Panc1 (cell line): ENCODE measurements around the gene TPRX1. TPM values are rescaled to one million over a fixed set of nuclear protein-coding genes. Genes with fewer than 3 reads are reported as not detected.

Experiments
- ATAC-seq: fragments of 200-7000 bp; cut with Tn5 transposase; 2 replicates; pipeline ENCODE4 v1.9.1; 2020; ENCODE audit warnings: mild to moderate bottlenecking, moderate library complexity
- BruUV-seq: library from RNA; stranded (reverse); fragments of 400-500 nt; replicated peaks from 2 replicates; lab custom pipeline; 2021; lab: Mats Ljungman, UMichigan
- CTCF ChIA-PET: fragments of 300-600 bp; sonication (Branson Sonifier 250); formaldehyde crosslinking; loops from one replicate; lab custom pipeline; 2022; ENCODE audit warnings: antibody characterized with exemption; lab: Charles Lee
- POLR2A ChIA-PET: fragments of 300-600 bp; sonication (Branson Sonifier 250); formaldehyde crosslinking; loops from one replicate; lab custom pipeline; 2022; ENCODE audit warnings: antibody characterized with exemption; lab: Charles Lee
- DNase-seq: peaks from one replicate; pipeline ENCODE4 v3.0.0-alpha.2; 2010; ENCODE audit warnings: low read depth, low spot score
- H3K27ac ChIP-seq: 2 replicates; pipeline ENCODE4 v1.5.1; 2011; ENCODE audit warnings: mild to moderate bottlenecking, low read length, inconsistent platforms
- H3K27me3 ChIP-seq: fragments of 200-500 bp; sonication (Bioruptor generic); 2 replicates; pipeline ENCODE4 v1.6.0; 2014; ENCODE audit warnings: low read length, inconsistent platforms; ENCODE audit not compliant: control insufficient read depth, insufficient read depth
- H3K36me3 ChIP-seq: fragments of 200-500 bp; sonication (Bioruptor generic); 2 replicates; pipeline ENCODE4 v1.5.1; 2014; ENCODE audit warnings: inconsistent platforms, mild to moderate bottlenecking, low read length, moderate library complexity; ENCODE audit not compliant: control insufficient read depth, insufficient read depth
- H3K4me1 ChIP-seq: 2 replicates; pipeline ENCODE4 v1.5.1; 2011; ENCODE audit warnings: inconsistent platforms, mild to moderate bottlenecking, low read length, moderate library complexity; ENCODE audit not compliant: control insufficient read depth, insufficient read depth
- H3K4me3 ChIP-seq, 2 experiments: 2 replicates each; pipeline ENCODE4 v1.5.1; 2011 to 2012; ENCODE audit warnings: low read depth in 2 of 2, low read length in 2 of 2, mild to moderate bottlenecking in 2 of 2, inconsistent platforms in 1 of 2, moderate library complexity in 1 of 2
- H3K9me3 ChIP-seq: fragments of 200-500 bp; sonication (Bioruptor generic); 2 replicates; pipeline ENCODE4 v1.5.1; 2014; ENCODE audit warnings: low read depth, mild to moderate bottlenecking, inconsistent platforms, low read length, moderate library complexity; ENCODE audit not compliant: control insufficient read depth, insufficient read depth
- POLR2AphosphoS5 ChIP-seq: IDR thresholded peaks from 2 replicates; pipeline ENCODE4 v1.6.1; 2012; ENCODE audit warnings: mild to moderate bottlenecking, low read depth, low read length, moderate library complexity
- SIN3A ChIP-seq: IDR thresholded peaks from 2 replicates; pipeline ENCODE4 v1.6.1; 2012; ENCODE audit warnings: low read depth, mild to moderate bottlenecking, low read length, moderate library complexity, borderline replicate concordance; ENCODE audit not compliant: insufficient read depth
- TCF7L2 ChIP-seq: IDR thresholded peaks from 2 replicates; pipeline ENCODE4 v1.6.1; 2011; ENCODE audit warnings: mild to moderate bottlenecking, low read depth, low read length, inconsistent platforms
- in situ Hi-C: cut with HindIII; loops from 2 replicates; pipeline ENCODE4 v1.10.0; 2016; ENCODE audit warnings: low sequenced_read_pairs, low pct_unique_long_range_greater_than_20kb
- intact Hi-C: fragments of 100-400 bp; cut with micrococcal nuclease; formaldehyde crosslinking; loops from one replicate; pipeline ENCODE4 v1.10.0; 2022; ENCODE audit not compliant: unreplicated experiment
- total RNA-seq: library from RNA; stranded (reverse); gene quantifications from one replicate; pipeline ENCODE4 v1.2.1, GENCODE V29; 2021; ENCODE audit not compliant: unreplicated experiment
- TF ChIP-seq, protein P1 (sequence below), 2 experiments: IDR thresholded peaks; 2 replicates each; pipeline ENCODE4 v1.6.1; 2011 to 2012; ENCODE audit warnings: low read depth in 2 of 2, control low read depth in 1 of 2, low read length in 1 of 2, mild to moderate bottlenecking in 1 of 2, moderate library complexity in 1 of 2; ENCODE audit not compliant: insufficient read depth in 1 of 2
- TF ChIP-seq, protein P2 (sequence below): fragments of 450-650 bp; IDR thresholded peaks from 2 replicates; pipeline ENCODE4 v1.5.1; 2017; ENCODE audit warnings: mild to moderate bottlenecking

The TPRX1 gene
- total RNA-seq, 1 experiment from 2014 or later: not detected

DNA sequence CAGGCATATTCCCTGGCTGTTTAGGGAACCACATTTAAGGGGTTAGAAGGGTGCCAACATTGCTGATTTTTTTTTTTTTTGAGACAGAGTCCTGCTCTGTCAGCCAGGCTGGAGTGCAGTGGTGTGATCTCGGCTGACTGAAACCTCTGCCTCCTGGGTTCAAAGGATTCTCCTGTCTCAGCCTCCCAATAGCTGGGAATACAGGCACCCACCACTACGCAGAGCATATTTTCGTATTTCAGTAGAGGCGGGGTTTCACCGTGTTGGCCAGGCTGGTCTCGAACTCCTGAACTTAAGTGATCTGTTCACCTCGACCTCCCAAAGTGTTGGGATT, 9.6 kb upstream of the TPRX1 start:
- Histone ChIP-seq H3K4me1 (no peaks in the 10 kb centered on the region), H3K27ac (no peak overlapping the region), H3K9me3 (no peaks in the 10 kb centered on the region), H3K27me3 (no peaks in the 10 kb centered on the region), H3K4me3 (no peak overlapping the region), H3K36me3 (no peaks in the 10 kb centered on the region)
- DNase-seq (no peak), ATAC-seq (no peak)
- ChIA-PET POLR2A (no interaction called here), CTCF (interaction anchor here (0.7 to 1.2 kb wide), 2 partner anchors 30 to 50 kb away, joined by 3 to 10 read pairs; no protein-coding TSS in a partner anchor)
- TF ChIP-seq, protein P1, sequence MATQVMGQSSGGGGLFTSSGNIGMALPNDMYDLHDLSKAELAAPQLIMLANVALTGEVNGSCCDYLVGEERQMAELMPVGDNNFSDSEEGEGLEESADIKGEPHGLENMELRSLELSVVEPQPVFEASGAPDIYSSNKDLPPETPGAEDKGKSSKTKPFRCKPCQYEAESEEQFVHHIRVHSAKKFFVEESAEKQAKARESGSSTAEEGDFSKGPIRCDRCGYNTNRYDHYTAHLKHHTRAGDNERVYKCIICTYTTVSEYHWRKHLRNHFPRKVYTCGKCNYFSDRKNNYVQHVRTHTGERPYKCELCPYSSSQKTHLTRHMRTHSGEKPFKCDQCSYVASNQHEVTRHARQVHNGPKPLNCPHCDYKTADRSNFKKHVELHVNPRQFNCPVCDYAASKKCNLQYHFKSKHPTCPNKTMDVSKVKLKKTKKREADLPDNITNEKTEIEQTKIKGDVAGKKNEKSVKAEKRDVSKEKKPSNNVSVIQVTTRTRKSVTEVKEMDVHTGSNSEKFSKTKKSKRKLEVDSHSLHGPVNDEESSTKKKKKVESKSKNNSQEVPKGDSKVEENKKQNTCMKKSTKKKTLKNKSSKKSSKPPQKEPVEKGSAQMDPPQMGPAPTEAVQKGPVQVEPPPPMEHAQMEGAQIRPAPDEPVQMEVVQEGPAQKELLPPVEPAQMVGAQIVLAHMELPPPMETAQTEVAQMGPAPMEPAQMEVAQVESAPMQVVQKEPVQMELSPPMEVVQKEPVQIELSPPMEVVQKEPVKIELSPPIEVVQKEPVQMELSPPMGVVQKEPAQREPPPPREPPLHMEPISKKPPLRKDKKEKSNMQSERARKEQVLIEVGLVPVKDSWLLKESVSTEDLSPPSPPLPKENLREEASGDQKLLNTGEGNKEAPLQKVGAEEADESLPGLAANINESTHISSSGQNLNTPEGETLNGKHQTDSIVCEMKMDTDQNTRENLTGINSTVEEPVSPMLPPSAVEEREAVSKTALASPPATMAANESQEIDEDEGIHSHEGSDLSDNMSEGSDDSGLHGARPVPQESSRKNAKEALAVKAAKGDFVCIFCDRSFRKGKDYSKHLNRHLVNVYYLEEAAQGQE (IDR thresholded peaks at IDR 0.05; ENCODE audit: insufficient read depth in 1 of 2, low read depth in 2 of 2, low read length in 1 of 2): no peak
- no peak for TF ChIP-seq POLR2AphosphoS5
- no peak for TF ChIP-seq SIN3A
- TF ChIP-seq TCF7L2: no peak
- TF ChIP-seq, protein P2, sequence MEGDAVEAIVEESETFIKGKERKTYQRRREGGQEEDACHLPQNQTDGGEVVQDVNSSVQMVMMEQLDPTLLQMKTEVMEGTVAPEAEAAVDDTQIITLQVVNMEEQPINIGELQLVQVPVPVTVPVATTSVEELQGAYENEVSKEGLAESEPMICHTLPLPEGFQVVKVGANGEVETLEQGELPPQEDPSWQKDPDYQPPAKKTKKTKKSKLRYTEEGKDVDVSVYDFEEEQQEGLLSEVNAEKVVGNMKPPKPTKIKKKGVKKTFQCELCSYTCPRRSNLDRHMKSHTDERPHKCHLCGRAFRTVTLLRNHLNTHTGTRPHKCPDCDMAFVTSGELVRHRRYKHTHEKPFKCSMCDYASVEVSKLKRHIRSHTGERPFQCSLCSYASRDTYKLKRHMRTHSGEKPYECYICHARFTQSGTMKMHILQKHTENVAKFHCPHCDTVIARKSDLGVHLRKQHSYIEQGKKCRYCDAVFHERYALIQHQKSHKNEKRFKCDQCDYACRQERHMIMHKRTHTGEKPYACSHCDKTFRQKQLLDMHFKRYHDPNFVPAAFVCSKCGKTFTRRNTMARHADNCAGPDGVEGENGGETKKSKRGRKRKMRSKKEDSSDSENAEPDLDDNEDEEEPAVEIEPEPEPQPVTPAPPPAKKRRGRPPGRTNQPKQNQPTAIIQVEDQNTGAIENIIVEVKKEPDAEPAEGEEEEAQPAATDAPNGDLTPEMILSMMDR: no peak; the same call in 1 of the 2 replicates
- BruUV-seq: no TSS peak
- in situ Hi-C loops (no loop called here), intact Hi-C loops (loop anchor here (5.0 kb wide), 1 partner anchor 48 kb away; no protein-coding TSS in a partner anchor)

DNA sequence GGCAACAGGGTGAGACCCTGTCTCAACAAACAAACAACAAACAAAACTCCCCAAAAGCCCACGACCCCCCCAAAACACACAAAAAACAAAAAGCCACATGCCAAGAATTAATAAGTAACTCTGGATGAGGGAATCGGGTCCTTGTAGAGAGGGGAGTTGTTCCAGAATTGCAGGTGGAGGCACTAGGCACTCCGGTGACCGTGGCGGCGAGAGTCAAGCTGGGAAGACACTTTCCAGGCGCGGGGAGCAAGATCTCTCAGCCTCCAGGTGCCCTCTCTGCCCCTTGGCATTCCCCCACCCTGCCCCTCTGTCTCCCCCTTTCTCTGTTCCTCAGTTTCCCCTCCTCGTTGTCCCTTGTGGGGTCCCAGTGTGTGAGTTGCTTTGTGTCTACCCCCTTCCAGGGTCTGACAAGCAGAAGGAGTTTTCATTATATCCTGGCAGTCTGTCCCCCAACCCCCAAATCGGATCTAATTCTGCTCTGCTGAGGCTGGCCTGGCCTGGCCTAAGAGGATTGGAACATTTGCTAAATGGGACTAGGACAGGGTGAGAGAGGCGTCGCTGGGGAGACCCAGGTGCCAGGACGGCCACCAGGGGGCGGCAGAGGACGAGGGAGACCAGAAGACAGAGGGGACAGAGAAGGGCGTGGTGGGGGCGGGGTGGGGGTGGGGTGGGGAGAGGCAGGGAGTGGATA, 9.1 kb upstream of the TPRX1 start:
- no peak for TF ChIP-seq POLR2AphosphoS5
- TF ChIP-seq, protein P2: peak; percentile 81
- H3K27me3 ChIP-seq: no peaks in the 10 kb centered on the region
- no TSS peak for BruUV-seq
- DNase-seq: no peak
- ChIA-PET POLR2A (no interaction called here), CTCF (no interaction called here)
- intact Hi-C loops (loop anchor here (5.0 kb wide), 1 partner anchor 49 kb away; no protein-coding TSS in a partner anchor), in situ Hi-C loops (no loop called here)
- H3K4me3 ChIP-seq: no peak overlapping the region
- no peaks in the 10 kb centered on the region for H3K36me3 ChIP-seq
- ATAC-seq: peak; percentile 97
- no peaks in the 10 kb centered on the region for H3K9me3 ChIP-seq
- no peaks in the 10 kb centered on the region for H3K4me1 ChIP-seq
- no peak overlapping the region for H3K27ac ChIP-seq
